ENCODE results near the gene DPH6.
"Not testable (repeated sequence)": the region's sequence is repeated elsewhere in the genome, so short reads cannot be mapped to it uniquely, and the experiment has no call there.

Gene DPH6, protein sequence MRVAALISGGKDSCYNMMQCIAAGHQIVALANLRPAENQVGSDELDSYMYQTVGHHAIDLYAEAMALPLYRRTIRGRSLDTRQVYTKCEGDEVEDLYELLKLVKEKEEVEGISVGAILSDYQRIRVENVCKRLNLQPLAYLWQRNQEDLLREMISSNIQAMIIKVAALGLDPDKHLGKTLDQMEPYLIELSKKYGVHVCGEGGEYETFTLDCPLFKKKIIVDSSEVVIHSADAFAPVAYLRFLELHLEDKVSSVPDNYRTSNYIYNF

DNA sequence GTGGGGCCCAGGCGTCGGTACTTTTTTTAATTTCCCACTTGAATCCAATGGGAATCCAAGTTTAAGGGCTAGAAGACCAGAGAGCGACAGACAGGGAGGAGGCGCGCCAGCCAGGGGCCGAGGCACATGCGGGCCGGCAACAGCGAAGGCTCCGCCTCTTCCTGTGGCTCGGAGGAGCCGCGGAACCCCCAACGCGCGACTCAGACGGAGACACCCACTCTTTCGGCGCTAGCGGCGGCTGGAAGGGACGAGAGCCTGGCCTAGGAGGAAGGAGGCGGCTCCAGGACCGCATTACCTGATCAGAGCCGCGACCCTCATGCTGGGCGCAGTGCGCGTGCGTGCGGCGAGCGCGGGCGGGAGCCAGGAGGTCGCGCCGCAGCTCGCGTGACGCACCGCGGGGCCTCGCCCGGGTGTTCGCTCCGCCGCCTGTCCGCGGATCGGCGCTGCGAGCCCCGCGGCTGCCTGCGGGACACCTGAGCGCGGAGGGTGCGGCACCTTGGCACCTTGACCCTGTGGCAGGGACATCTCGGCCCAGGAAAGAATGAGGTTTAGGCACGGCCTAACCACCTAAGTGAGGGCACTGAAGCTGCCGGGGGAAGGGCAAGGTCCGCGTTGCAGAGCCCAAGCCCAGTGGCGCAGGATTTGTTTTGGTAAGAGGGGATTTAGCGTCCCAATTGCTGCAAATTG lies at the start of gene DPH6:
DPH6 (minus strand) TSS at position 342 of the 687 bp plus-strand sequence; CDS start at position 318, 24 bp downstream.
- peak; percentile 83 for DNase-seq (ENCODE audit: low read depth)

DNA sequence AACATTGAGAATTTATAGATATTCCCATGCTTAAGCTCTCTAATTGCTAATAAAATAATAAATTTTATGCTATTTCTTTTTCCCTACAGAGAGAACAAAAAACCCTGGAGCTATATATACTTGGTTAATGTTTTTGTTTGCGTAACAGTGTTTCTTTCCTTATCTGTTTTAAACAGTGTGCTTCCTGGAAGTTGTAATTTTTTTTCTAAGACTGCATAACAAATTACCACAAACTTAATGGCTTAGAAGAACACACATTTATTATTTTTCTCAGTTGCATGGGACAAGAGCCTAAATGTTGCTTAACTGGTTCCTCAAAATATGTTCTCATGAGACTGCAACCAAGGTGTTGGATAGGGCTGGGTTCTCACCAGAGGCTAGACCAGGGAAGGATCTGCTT lies 49.7 kb upstream of the DPH6 start:
- DNase-seq (ENCODE audit: low read depth), result peak; percentile 8

DNA sequence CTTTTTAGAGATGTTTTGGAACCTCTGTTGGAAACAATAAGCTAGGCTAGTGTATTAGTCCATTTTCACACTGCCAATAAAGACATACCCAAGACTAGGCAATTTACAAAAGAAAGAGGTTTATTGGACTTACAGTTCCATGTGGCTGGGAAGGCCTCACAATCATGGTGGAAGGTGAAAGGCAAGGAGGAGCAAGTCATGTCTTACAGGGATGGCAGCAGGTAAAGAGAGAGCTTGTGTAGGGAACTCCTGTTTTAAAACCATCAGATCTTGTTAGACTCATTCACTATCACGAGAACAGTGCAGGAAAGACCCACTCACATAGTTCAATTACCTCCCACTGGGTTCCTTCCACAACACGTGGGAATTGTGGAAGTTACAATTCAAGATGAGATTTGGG lies 46.0 kb upstream of the DPH6 start:
- DNase-seq (ENCODE audit: low read depth), result not testable (repeated sequence)

DNA sequence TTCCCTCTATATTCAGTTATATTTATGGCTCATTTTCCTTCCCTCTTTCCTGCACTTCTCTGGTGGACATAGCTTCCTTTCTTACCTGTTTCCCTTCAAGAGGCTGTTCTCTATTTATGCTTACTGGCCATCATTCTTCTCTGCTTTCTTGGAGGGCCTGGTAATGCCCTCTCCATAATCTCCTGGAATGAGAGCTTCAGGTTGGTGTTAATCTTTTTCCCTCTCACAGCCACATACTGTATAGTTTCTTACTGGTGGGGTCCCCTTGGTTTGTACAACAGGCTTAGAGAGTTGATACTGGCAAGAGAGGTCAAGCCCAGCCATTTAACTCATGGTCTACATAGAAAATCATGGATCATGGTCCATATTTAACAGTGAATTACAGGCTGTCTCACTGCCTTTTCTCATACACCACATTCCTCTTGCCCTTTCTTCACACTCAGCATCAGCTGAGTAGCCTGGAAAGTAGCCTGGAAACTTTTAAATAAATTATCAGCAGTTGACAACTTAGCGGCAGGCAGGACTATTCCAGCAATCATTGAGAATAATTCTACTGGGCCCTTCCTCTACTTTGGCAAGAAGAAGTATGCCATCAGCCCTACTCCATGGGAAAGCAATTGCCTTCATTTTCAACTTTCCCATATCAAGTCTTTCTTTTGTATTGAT lies 38.0 kb upstream of the DPH6 start:
- no peak for DNase-seq (ENCODE audit: low read depth)

GRCh38 chr15:35580606-35581005 lies 34.6 kb upstream of the DPH6 start:
- no peak for DNase-seq (ENCODE audit: low read depth)

DNA sequence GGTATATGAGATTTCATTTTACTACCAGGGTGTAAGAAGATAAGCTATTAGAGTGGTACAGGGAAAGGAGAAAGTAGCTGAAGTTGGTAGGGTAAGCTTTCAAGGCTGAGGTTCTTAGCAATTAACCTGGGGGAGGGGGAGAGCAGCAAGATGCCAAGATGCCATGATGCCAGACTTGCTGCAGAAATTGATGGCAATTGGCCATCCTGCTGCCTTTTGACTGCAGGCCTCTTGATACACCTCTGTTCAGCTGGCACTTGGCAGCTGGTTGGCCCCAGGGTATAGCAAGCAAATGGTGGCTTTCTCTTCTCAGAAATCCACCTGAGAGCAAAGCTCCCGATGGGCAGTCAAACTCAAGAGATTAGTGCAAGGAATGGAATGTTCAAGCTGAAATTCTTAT lies 21.4 kb upstream of the DPH6 start:
- no peak for DNase-seq (ENCODE audit: low read depth)

DNA sequence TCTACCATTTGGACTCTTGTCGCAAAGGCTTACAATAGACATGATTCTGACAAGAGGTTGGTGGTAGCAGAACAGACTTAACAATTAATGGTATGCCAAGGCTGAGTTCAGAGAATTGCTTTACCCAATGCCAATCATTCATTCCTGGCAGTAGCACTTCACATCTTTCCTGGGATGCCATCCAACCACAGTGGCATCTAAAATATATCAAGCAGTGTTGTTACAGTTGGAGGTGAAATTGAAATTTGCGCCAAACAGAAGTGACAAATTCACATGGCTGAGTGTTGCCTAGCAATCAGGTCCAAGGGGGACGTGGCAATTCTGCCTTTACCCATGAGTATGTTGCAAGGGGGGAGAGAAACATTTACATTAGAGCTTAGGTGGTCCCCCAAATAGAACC lies 21.0 kb upstream of the DPH6 start:
- DNase-seq (ENCODE audit: low read depth), result no peak

DNA sequence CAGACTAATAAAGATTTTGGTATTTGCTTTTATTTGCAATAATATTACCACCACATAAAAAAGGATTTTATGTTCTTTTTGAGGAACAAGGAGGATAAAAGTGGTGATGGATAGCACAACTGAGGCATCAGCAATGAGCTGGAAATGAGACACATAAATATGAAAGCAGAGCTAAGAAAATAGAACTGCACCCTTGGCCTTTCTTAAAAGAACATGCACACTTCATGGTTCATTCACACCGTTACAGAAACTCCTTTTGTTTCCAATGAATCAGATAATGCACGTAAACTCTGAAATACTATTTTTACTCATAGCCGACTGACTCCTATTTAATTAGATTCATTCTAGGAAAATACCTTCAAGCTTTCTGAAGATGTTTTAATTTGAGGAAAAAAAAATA lies 19.9 kb upstream of the DPH6 start:
- DNase-seq (ENCODE audit: low read depth), result no peak

GRCh38 chr15:35562641-35563040 lies 16.7 kb upstream of the DPH6 start:
- DNase-seq (ENCODE audit: low read depth), result no peak

GRCh38 chr15:35561308-35561707 lies 15.3 kb upstream of the DPH6 start:
- no peak for DNase-seq (ENCODE audit: low read depth)

DNA sequence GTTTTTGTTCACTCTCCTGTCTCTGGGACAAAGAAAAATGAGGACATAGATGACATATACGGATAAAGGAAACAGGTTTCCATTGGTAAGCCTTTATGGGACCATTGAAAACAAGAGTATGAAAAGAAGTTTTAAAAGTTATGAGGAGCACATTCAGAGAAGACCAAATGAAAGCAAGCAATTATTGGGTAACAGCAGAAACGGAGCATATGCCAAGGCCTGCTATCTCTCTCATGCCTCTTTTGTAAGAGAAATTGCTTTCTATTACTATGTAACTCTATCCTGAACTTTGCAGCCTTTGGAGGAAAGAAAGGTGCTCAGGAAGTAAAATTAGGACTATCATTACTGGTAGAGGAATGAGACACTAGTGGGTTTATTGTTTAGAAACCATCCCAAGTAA lies 14.9 kb upstream of the DPH6 start:
- peak; percentile 16 for DNase-seq (ENCODE audit: low read depth)

- no peak for DNase-seq (ENCODE audit: low read depth)
Observed at GRCh38 chr15:35560258-35560657, 14.3 kb upstream of the DPH6 start.

DNA sequence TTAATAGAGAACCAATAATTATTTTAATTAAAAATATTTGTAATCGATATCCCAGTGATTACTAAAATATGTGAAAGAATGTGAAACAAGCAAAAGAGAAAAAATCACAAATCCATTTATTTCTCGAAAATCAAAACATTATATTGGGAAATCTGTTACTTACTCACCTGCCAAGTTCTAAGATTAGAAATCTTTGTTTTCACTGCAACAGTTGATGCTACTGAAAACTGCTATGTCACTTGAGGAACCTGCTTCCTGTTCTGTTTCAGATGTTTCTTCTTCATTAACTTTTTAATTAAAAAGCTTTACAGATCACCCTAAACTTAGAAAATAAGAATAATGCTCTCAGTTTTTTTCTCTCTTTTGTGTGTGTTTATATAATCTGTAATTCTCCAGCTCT lies 13.7 kb upstream of the DPH6 start:
- DNase-seq (ENCODE audit: low read depth), result no peak

- DNase-seq (ENCODE audit: low read depth), result peak; percentile 92
Observed at GRCh38 chr15:35557544-35557943, 11.6 kb upstream of the DPH6 start.

GRCh38 chr15:35557012-35557411 lies 11.0 kb upstream of the DPH6 start:
- no peak for DNase-seq (ENCODE audit: low read depth)

DNA sequence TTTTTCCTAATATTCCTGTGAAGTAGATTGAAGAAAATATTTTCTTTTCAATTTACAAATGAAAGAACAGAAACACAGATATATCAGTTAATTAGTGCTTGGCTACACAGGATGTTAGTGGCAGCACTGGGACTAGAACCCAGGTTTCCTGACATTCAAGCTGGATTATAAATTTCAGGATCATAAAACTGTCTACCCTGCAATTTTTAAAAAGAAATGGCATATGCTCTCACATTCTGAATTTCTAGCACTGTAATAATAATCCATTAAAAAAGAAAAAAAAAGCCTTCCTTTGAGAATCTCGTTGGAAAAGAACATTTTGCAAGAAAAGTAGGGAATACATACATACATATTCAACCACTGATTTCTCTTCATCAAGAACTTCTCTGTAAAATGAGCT lies 9.3 kb upstream of the DPH6 start:
- DNase-seq (ENCODE audit: low read depth), result no peak

DNA sequence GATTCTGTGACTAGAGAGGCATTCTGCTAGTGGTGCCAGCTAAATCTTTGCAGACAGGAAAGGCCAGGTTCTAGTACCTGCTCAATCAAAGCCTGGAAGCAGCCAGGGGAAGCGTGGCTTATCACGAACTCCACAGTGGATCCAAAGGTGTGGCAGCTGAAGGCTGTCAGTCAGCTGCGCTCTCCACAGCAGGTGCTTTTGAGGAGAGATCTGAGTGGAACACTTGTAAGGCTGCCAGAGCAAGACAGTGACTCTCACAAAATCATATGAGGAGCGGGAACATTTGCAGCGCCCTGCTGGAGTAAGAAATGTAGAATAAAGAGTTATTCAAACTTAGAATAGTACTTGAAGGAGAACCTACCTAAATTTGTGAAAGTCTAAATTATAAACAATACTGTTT lies 5.0 kb upstream of the DPH6 start:
- no peak for DNase-seq (ENCODE audit: low read depth)

DNA sequence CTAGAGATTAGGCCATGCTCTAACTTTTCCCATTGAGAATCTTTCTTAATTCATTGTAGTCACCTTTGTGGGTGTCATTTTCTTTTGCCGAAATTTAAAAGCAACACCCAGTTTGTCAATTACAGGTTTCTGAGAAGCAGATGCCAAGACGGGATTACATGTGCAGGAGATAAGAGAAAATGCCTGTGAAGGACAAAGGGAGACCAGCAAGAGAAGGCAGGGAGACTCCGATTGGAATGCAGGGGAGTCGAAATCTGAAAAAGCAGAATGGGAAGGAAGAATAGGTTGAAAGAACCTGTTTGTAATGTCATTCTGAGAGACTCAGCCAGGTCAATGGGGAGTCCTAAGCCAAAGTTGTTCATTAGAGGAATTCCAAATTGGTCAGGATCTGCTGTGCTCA lies 3.6 kb upstream of the DPH6 start:
- DNase-seq (ENCODE audit: low read depth), result no peak

- peak; percentile 10 for DNase-seq (ENCODE audit: low read depth)
Observed at GRCh38 chr15:35548435-35548834, 2.5 kb upstream of the DPH6 start.

DNA sequence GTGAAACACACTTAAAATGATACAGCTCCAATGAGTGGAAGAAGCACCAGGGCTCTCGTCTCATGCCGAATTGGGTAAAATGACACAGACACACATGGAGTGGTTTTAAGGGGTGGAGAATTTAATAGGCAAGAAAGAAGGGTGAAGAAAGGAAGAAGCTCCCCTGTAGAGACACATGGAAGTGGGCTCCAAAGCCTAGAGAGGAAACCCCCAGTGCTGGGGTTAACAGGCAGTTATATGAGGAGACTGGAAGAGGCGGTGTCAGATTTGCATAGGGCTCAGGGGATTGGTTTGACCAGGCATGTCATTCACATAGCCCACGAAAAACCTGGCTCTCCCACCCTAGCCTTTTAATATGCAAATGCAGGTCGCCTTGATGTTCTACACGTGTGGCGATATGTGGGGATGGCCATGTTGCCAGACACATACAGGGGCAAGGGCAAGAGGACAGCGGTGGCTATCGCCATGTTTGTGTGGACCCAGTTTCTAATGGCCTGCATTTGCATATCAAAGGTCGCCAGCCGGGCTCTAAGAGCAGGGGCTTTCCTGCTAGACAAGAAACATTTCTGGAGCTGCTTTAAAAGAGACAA lies 1.9 kb upstream of the DPH6 start:
- no peak for DNase-seq (ENCODE audit: low read depth)

DNA sequence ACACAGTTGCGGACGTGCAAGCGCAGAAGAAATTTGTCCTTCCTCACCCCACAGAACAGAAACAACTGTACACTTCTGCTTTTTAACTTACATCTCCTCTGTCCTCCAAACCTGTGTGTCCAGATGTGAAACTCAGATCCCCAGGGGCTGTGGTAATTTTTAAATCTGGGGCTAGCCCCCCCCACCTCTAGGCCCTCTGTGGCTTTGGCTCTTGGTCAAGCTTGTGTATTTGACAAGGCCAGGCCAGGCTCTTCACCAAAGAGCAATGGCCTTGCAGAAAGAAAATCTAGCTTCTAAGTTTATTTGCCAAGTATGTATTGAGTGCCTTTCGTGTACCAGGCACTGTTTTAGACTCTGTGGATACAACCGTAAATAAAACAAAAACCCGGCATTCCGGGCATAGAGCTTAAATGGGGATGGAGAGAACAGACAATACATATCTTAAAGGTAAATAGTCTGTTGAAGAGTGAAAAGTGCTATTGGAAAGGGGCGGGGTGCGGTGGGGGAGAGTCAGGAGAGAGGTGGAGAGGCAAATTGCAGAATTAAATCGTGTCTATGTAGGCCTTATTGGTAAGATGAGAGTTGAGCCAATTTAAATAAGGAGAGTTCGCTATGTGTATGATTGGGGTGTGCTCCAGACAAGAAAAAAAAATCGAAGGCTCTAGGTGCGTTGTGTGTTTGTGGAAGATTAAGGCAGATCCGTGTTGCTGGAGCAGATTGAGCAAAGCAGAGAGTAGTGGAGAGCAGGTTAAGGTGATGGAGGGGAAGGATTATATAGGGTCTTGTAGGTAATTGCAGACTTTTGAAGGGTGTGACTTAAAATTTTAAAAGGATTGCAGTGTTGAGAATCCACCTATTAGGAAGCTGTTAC lies 781 bp upstream of the DPH6 start:
- DNase-seq (ENCODE audit: low read depth), result no peak

DNA sequence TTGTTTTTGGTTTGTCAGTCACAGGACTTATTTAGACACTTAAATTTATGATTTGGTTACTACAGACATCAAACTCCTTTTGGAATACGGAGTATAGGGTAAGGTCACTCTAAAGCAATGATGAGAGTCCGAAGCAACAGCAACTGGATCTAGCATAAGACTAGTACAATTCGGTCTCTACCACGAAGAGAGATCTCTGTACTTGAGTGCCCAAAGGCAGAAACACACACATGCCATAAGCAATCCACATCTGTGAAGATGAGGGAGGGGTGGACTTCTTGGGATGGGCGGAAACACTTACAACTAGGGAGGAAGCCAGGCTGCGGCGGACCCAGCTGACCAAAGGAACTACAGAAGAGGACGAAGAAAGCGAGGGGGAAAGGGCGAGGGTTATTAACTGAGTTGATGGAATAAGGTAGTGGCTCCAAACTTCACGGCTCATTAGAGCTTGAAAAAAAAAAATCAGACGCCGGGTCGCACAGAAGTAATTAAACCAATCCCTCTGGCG lies 595 bp downstream of the DPH6 start:
- DNase-seq (ENCODE audit: low read depth), result peak; percentile 62

Measured in iris pigment epithelial cell (primary cell).